Fibroblast of skin of left quadriceps (primary cell): Measurements from ENCODE around the gene HLA-DPB1.

ENCODE experiments used
- DNase-seq, 2 experiments: peaks; one replicate each; pipeline ENCODE4 v3.0.0-alpha.2; 2013; ENCODE audit warnings: low read depth in 2 of 2

Gene HLA-DPB1

GRCh38 chr6:33136310-33136900 is 60.6 kb downstream of the HLA-DPB1 start:
- no peak for DNase-seq
